GM06990 (cell line): ENCODE results near the gene SBF2.

Experiments used
- DNase-seq: peaks from one replicate; pipeline ENCODE4 v3.0.0-alpha.2; 2011; ENCODE audit not compliant: insufficient read length; ENCODE audit errors: extremely low read depth
- H3K27me3 ChIP-seq: replicated peaks from 2 replicates; pipeline ENCODE4 v1.6.0; 2011; ENCODE audit warnings: low read length; ENCODE audit not compliant: control insufficient read depth, insufficient read depth
- H3K36me3 ChIP-seq: 2 replicates; pipeline ENCODE4 v1.5.1; 2011; ENCODE audit warnings: low read length; ENCODE audit not compliant: control insufficient read depth, insufficient read depth
- H3K4me3 ChIP-seq: replicated peaks from 2 replicates; pipeline ENCODE4 v1.5.1; 2011; ENCODE audit warnings: low read depth, mild to moderate bottlenecking, control low read depth, low read length
- TF ChIP-seq, protein P1 (sequence below): IDR thresholded peaks from 2 replicates; pipeline ENCODE4 v1.5.1; 2011; ENCODE audit warnings: low read length, control low read depth, mild to moderate bottlenecking, inconsistent platforms; ENCODE audit not compliant: insufficient read depth, poor library complexity, severe bottlenecking

Gene SBF2

GRCh38 chr11:9741260-9741659 is 552.8 kb downstream of the SBF2 start:
- TF ChIP-seq, protein P1, sequence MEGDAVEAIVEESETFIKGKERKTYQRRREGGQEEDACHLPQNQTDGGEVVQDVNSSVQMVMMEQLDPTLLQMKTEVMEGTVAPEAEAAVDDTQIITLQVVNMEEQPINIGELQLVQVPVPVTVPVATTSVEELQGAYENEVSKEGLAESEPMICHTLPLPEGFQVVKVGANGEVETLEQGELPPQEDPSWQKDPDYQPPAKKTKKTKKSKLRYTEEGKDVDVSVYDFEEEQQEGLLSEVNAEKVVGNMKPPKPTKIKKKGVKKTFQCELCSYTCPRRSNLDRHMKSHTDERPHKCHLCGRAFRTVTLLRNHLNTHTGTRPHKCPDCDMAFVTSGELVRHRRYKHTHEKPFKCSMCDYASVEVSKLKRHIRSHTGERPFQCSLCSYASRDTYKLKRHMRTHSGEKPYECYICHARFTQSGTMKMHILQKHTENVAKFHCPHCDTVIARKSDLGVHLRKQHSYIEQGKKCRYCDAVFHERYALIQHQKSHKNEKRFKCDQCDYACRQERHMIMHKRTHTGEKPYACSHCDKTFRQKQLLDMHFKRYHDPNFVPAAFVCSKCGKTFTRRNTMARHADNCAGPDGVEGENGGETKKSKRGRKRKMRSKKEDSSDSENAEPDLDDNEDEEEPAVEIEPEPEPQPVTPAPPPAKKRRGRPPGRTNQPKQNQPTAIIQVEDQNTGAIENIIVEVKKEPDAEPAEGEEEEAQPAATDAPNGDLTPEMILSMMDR = no peak
- H3K36me3 ChIP-seq = peaks cover 8% of the 10 kb centered on the region

DNA sequence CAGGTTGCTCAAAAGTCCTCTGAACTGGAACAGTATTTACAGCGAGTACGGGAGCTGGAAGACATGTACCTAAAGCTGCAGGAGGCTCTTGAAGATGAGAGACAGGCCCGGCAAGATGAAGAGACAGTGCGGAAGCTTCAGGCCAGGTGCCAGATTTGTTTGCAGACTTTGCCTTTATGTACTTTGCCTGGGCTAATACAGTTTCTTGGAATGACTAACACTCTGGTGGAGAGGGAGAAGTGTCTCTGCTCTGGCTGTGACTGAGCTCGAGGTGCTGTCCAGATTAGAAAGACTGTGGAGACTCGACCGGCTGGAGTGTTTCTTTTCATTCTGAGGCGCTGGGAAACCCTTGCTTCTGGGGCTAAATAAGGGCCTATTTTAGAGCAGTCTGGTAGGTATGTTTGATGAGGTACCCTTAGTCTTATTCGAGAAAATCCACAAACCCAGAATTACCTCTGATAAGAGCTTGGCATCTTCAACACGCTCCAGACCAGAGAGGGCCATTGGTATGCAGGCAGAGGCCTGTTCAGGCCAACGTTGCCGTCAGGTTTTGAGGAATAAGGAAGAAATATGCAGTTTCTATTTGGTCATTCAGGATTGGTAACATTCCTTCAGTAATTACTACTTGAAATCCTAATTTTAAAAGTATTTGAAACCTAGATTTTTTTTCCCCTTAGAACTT is 553.7 kb downstream of the SBF2 start:
- Histone ChIP-seq H3K36me3 (peaks cover 8% of the 10 kb centered on the region), H3K27me3 (no peaks in the 10 kb centered on the region), H3K4me3 (no peak overlapping the region)
- no peak for DNase-seq
- TF ChIP-seq, protein P1 = no peak

More at GRCh38 chr11:9741260-9741659, 552.8 kb downstream of the SBF2 start:
- H3K4me3 ChIP-seq = no peak overlapping the region
- H3K27me3 ChIP-seq = no peaks in the 10 kb centered on the region
- DNase-seq = no peak

GRCh38 chr11:9739123-9739900 is 554.7 kb downstream of the SBF2 start:
- TF ChIP-seq, protein P1 = no peak
- peaks cover 8% of the 10 kb centered on the region for H3K36me3 ChIP-seq
- no peak overlapping the region for H3K4me3 ChIP-seq
- H3K27me3 ChIP-seq = no peaks in the 10 kb centered on the region
- no peak for DNase-seq

- Histone ChIP-seq H3K4me3 (no peak overlapping the region), H3K36me3 (peaks cover 8% of the 10 kb centered on the region), H3K27me3 (no peaks in the 10 kb centered on the region)
- DNase-seq = no peak
- TF ChIP-seq, protein P1 = no peak
Measured at GRCh38 chr11:9738707-9739106, 555.3 kb downstream of the SBF2 start.

DNA sequence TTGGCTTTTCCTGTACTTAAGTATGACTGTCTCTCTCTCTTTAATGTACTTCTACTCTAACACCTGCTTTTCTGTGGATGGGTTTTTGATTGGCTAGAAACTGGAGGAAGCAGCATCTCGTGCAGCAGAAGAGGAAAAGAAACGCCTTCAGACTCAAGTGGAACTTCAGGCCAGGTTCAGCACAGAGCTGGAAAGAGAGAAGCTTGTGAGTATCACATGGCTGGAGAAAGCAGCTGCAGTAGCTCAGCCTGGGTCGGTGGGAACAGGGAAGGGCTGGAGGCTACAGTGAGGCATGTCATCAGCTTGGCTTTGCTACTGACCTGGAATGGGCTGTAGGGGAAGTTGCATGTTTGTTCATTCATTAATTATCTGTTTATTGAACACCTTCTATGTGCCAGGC is 555.9 kb downstream of the SBF2 start:
- no peak overlapping the region for H3K4me3 ChIP-seq
- no peaks in the 10 kb centered on the region for H3K27me3 ChIP-seq
- DNase-seq = no peak
- peaks cover 10% of the 10 kb centered on the region for H3K36me3 ChIP-seq
- TF ChIP-seq, protein P1 = no peak
